MM.1S (cell line): ENCODE data around the gene TMTC2.

Source experiments
- DNase-seq: peaks from one replicate; pipeline ENCODE4 v3.0.0-alpha.2; 2015
- H2AFZ ChIP-seq: fragments of 300-600 bp; sonication (generic); 2 replicates; pipeline ENCODE4 v1.6.0; 2016; ENCODE audit warnings: antibody characterized with exemption, low read length
- H3F3A ChIP-seq: fragments of 300-600 bp; sonication (generic); 2 replicates; pipeline ENCODE4 v1.6.1; 2016; ENCODE audit warnings: mild to moderate bottlenecking, antibody characterized with exemption, low read length, moderate library complexity, mixed read lengths; ENCODE audit not compliant: insufficient read depth
- H3K27ac ChIP-seq: fragments of 300-600 bp; sonication (generic); 2 replicates; pipeline ENCODE4 v1.5.1; 2016; ENCODE audit warnings: mild to moderate bottlenecking, low read length
- H3K27me3 ChIP-seq: fragments of 300-600 bp; sonication (generic); replicated peaks from 2 replicates; pipeline ENCODE4 v1.6.0; 2016; ENCODE audit warnings: low read length; ENCODE audit not compliant: insufficient read depth
- H3K36me3 ChIP-seq: fragments of 300-600 bp; sonication (generic); replicated peaks from 2 replicates; pipeline ENCODE4 v1.6.1; 2016; ENCODE audit warnings: mild to moderate bottlenecking, low read length, mixed read lengths; ENCODE audit not compliant: insufficient read depth
- H3K4me1 ChIP-seq: fragments of 300-600 bp; sonication (generic); 2 replicates; pipeline ENCODE4 v1.6.1; 2016; ENCODE audit warnings: low read length, mixed read lengths
- H3K4me2 ChIP-seq: fragments of 300-600 bp; sonication (generic); 2 replicates; pipeline ENCODE4 v1.6.0; 2016; ENCODE audit warnings: low read depth, low read length
- H3K4me3 ChIP-seq: fragments of 300-600 bp; sonication (generic); 2 replicates; pipeline ENCODE4 v1.5.1; 2016; ENCODE audit warnings: low read length, mixed read lengths
- H3K79me2 ChIP-seq: fragments of 300-600 bp; sonication (generic); 2 replicates; pipeline ENCODE4 v1.6.1; 2016; ENCODE audit warnings: mixed run types, low read length, mixed read lengths
- H3K9ac ChIP-seq: fragments of 300-600 bp; sonication (generic); 2 replicates; pipeline ENCODE4 v1.6.1; 2016; ENCODE audit warnings: low read length, mixed read lengths
- H3K9me2 ChIP-seq: fragments of 300-600 bp; sonication (generic); replicated peaks from 2 replicates; pipeline ENCODE4 v1.6.1; 2016; ENCODE audit warnings: mild to moderate bottlenecking, low read length, mixed read lengths; ENCODE audit not compliant: insufficient read depth
- H3K9me3 ChIP-seq: fragments of 300-600 bp; sonication (generic); replicated peaks from 2 replicates; pipeline ENCODE4 v1.6.1; 2016; ENCODE audit warnings: mild to moderate bottlenecking, low read length, mixed read lengths; ENCODE audit not compliant: insufficient read depth
- H4K20me1 ChIP-seq: fragments of 300-600 bp; sonication (generic); 2 replicates; pipeline ENCODE4 v1.6.1; 2016; ENCODE audit warnings: mild to moderate bottlenecking, low read length, moderate library complexity, mixed read lengths; ENCODE audit not compliant: insufficient read depth
- CTCF ChIP-seq: fragments of 300-600 bp; sonication (generic); IDR thresholded peaks from 2 replicates; pipeline ENCODE4 v1.5.1; 2016; ENCODE audit warnings: antibody characterized with exemption, low read length, mixed read lengths
- EZH2 ChIP-seq: fragments of 300-600 bp; sonication (generic); optimal IDR thresholded peaks from 2 replicates; pipeline ENCODE3; 2017; ENCODE audit warnings: low read depth, mild to moderate bottlenecking, antibody characterized with exemption, low read length, mixed read lengths
- EZH2phosphoT487 ChIP-seq: fragments of 300-600 bp; sonication (generic); IDR thresholded peaks from 2 replicates; pipeline ENCODE4 v1.6.1; 2018; ENCODE audit warnings: antibody characterized with exemption, low read length

The TMTC2 gene

GRCh38 chr12:82959821-82960220 lies 273.1 kb downstream of the TMTC2 start:
- Histone ChIP-seq H3K9me3 (no peaks in the 10 kb centered on the region), H3K27ac (no peak overlapping the region), H3K36me3 (no peaks in the 10 kb centered on the region), H4K20me1 (no peaks in the 10 kb centered on the region), H3F3A (no peaks in the 10 kb centered on the region), H3K9ac (no peak overlapping the region), H3K27me3 (no peaks in the 10 kb centered on the region), H3K4me2 (no peak overlapping the region), H3K79me2 (no peaks in the 10 kb centered on the region), H3K4me3 (no peak overlapping the region), H3K4me1 (no peaks in the 10 kb centered on the region), H3K9me2 (no peaks in the 10 kb centered on the region), H2AFZ (no peak overlapping the region)
- no peak for DNase-seq
- TF ChIP-seq EZH2phosphoT487 (no peak), CTCF (no peak), EZH2 (no peak)

- DNase-seq: no peak
- no peaks in the 10 kb centered on the region for H3K36me3 ChIP-seq
- H3F3A ChIP-seq: no peaks in the 10 kb centered on the region
- no peaks in the 10 kb centered on the region for H3K9me2 ChIP-seq
- H3K4me3 ChIP-seq: no peak overlapping the region
- no peak overlapping the region for H3K9ac ChIP-seq
- no peaks in the 10 kb centered on the region for H3K27me3 ChIP-seq
- no peak overlapping the region for H3K4me2 ChIP-seq
- H3K27ac ChIP-seq: no peak overlapping the region
- no peaks in the 10 kb centered on the region for H4K20me1 ChIP-seq
- no peaks in the 10 kb centered on the region for H3K79me2 ChIP-seq
- no peak overlapping the region for H2AFZ ChIP-seq
- H3K4me1 ChIP-seq: no peaks in the 10 kb centered on the region
- TF ChIP-seq EZH2 (no peak), EZH2phosphoT487 (no peak), CTCF (no peak)
- H3K9me3 ChIP-seq: no peaks in the 10 kb centered on the region
These were observed 275.1 kb downstream of the TMTC2 start for GRCh38 chr12:82961835-82962234.

- no peaks in the 10 kb centered on the region for H4K20me1 ChIP-seq
- H3K27me3 ChIP-seq: no peaks in the 10 kb centered on the region
- TF ChIP-seq EZH2phosphoT487: no peak
- no peak for TF ChIP-seq CTCF
- no peak for TF ChIP-seq EZH2
- DNase-seq: no peak
- H3K9me2 ChIP-seq: no peaks in the 10 kb centered on the region
- H3K4me3 ChIP-seq: no peak overlapping the region
- H3F3A ChIP-seq: no peaks in the 10 kb centered on the region
- H3K4me2 ChIP-seq: no peak overlapping the region
- no peak overlapping the region for H3K27ac ChIP-seq
- no peak overlapping the region for H3K9ac ChIP-seq
- H3K79me2 ChIP-seq: no peaks in the 10 kb centered on the region
- H3K4me1 ChIP-seq: no peaks in the 10 kb centered on the region
- no peaks in the 10 kb centered on the region for H3K36me3 ChIP-seq
- no peak overlapping the region for H2AFZ ChIP-seq
- H3K9me3 ChIP-seq: no peaks in the 10 kb centered on the region
These were observed 277.2 kb downstream of the TMTC2 start for GRCh38 chr12:82963956-82964355.

- no peak overlapping the region for H2AFZ ChIP-seq
- no peaks in the 10 kb centered on the region for H3K36me3 ChIP-seq
- H3K4me1 ChIP-seq: no peaks in the 10 kb centered on the region
- no peaks in the 10 kb centered on the region for H3F3A ChIP-seq
- no peak overlapping the region for H3K4me3 ChIP-seq
- H3K9me3 ChIP-seq: no peaks in the 10 kb centered on the region
- H3K79me2 ChIP-seq: no peaks in the 10 kb centered on the region
- TF ChIP-seq EZH2: no peak
- DNase-seq: no peak
- H3K4me2 ChIP-seq: no peak overlapping the region
- H3K27me3 ChIP-seq: no peaks in the 10 kb centered on the region
- no peaks in the 10 kb centered on the region for H3K9me2 ChIP-seq
- no peaks in the 10 kb centered on the region for H4K20me1 ChIP-seq
- H3K9ac ChIP-seq: no peak overlapping the region
- H3K27ac ChIP-seq: no peak overlapping the region
These were observed 277.7 kb downstream of the TMTC2 start for GRCh38 chr12:82964446-82964845.
